ENCODE data around the gene PHF24. TPM values are rescaled to one million over a fixed set of nuclear protein-coding genes. Genes with fewer than 3 reads are reported as not detected.

The PHF24 gene
- total and polyA plus RNA-seq, 2 of the 4 experiments (the other 2 are of a cell fraction): 0.02 TPM; not detected in 1

GRCh38 chr9:34974664-34975063 is 16.6 kb downstream of the PHF24 start:
- Histone ChIP-seq H2BK15ac (ENCODE audit: low read depth, low read length) (no peak overlapping the region), H4K8ac (ENCODE audit: low read depth in 2 of 2, low read length in 2 of 2) (no peak overlapping the region), H2BK5ac (ENCODE audit: low read depth, low read length, poor library complexity, severe bottlenecking) (no peak overlapping the region), H3K9me1 (ENCODE audit: insufficient read depth, low read length) (no peaks in the 10 kb centered on the region), H3K9ac (ENCODE audit: low read depth, low read length) (no peak overlapping the region), H3K27me3 (ENCODE audit: control insufficient read depth, insufficient read depth, low read length) (peaks cover 57% of the 10 kb centered on the region), H3K56ac (ENCODE audit: extremely low read depth, insufficient read depth, low read length) (no peak overlapping the region), H3K4ac (ENCODE audit: low read depth, low read length) (no peak overlapping the region), H4K20me1 (ENCODE audit: insufficient read depth, low read length) (no peaks in the 10 kb centered on the region), H2BK120ac (ENCODE audit: low read depth, low read length) (no peak overlapping the region), H2BK20ac (ENCODE audit: low read depth, low read length) (no peak overlapping the region), H3K79me1 (ENCODE audit: low read depth in 1 of 2, low read length in 2 of 2) (no peaks in the 10 kb centered on the region), H2AK9ac (replicated peaks; ENCODE audit: low read depth, low read length, poor library complexity) (no peak overlapping the region), H3K18ac (ENCODE audit: low read depth, low read length) (no peak overlapping the region), H3K23ac (ENCODE audit: low read depth, low read length) (no peak overlapping the region), H3K27ac (ENCODE audit: insufficient read depth, low read length) (no peak overlapping the region), H4K5ac (ENCODE audit: low read depth, low read length) (no peak overlapping the region), H2AFZ (replicated peaks; ENCODE audit: low read length, poor library complexity) (no peak overlapping the region), H3K36me3 (ENCODE audit: control insufficient read depth, insufficient read depth, low read length) (no peaks in the 10 kb centered on the region), H3K4me3 (ENCODE audit: insufficient read depth, low read depth, low read length) (no peak overlapping the region), H2AK5ac (ENCODE audit: low read depth, low read length) (no peak overlapping the region), H4K91ac (ENCODE audit: insufficient read depth, low read depth, low read length) (no peak overlapping the region), H3K14ac (replicated peaks; ENCODE audit: low read depth, low read length) (no peak overlapping the region), H3K4me1 (ENCODE audit: control insufficient read depth, insufficient read depth, low read length) (no peaks in the 10 kb centered on the region), H3K4me2 (ENCODE audit: low read depth, low read length) (no peak overlapping the region), H3K9me3 (ENCODE audit: control insufficient read depth, insufficient read depth, low read length) (no peaks in the 10 kb centered on the region)
- intact Hi-C loops (cut with micrococcal nuclease): no loop called here
- WGBS, 2 experiments (ENCODE audit: extremely low coverage in 2 of 2, insufficient read length in 1 of 2): 100% methylated on average over 1 of the region's 2 CpGs; no CpG with 5 or more reads in 1 of the 2 experiments
- DNase-seq: no peak
- ChIA-PET CTCF (no interaction called here), POLR2A (ENCODE audit: unreplicated experiment) (no interaction called here)
- ATAC-seq (ENCODE audit: low read depth): no peak
- in situ Hi-C loops (cut with MboI; ENCODE audit: low sequenced_read_pairs): no loop called here
- no TSS peak for BruUV-seq (replicated peaks)
- dilution Hi-C loops (cut with HindIII; ENCODE audit: low sequenced_read_pairs, unreplicated experiment): no loop called here
- no peak for TF ChIP-seq NFE2L2 (IDR thresholded peaks at IDR 0.05; ENCODE audit: low read depth, low read length)
- TF ChIP-seq USF2 (IDR thresholded peaks at IDR 0.05; ENCODE audit: low read depth, low read length): no peak
- TF ChIP-seq FOS (IDR thresholded peaks at IDR 0.05; ENCODE audit: low read depth, low read length): no peak
- no peak for TF ChIP-seq MAZ (IDR thresholded peaks at IDR 0.05; ENCODE audit: borderline replicate concordance, low read depth, low read length)
- no peak for TF ChIP-seq RCOR1 (IDR thresholded peaks at IDR 0.05; ENCODE audit: insufficient replicate concordance, low read length)
- no peak for TF ChIP-seq RAD21 (IDR thresholded peaks at IDR 0.05; ENCODE audit: low read length)
- TF ChIP-seq POLR2A (IDR thresholded peaks at IDR 0.05; ENCODE audit: low read depth, low read length): no peak
- no peak for TF ChIP-seq SMC3 (IDR thresholded peaks at IDR 0.05; ENCODE audit: low read depth, low read length)
- no peak for TF ChIP-seq CTCF (conservative IDR thresholded peaks at IDR 0.05; ENCODE audit: low read depth, low read length)
- TF ChIP-seq CEBPB (IDR thresholded peaks at IDR 0.05; ENCODE audit: low read depth, low read length): no peak
- TF ChIP-seq RFX5 (IDR thresholded peaks at IDR 0.05; ENCODE audit: low read depth, low read length): no peak
- no peak for TF ChIP-seq MXI1 (IDR thresholded peaks at IDR 0.05; ENCODE audit: borderline replicate concordance, low read depth, low read length)
- no peak for TF ChIP-seq ELK1 (IDR thresholded peaks at IDR 0.05; ENCODE audit: borderline replicate concordance, low read depth, low read length)
- TF ChIP-seq BHLHE40 (IDR thresholded peaks at IDR 0.05; ENCODE audit: low read depth, low read length): no peak
